Body of pancreas (tissue), 4 donors: ENCODE measurements around the gene TEP1.

Experiments
- POLR2A ChIP-seq, 3 donors: fragments of 450-650 bp; IDR thresholded peaks; one replicate each; pipeline ENCODE4 v1.6.1; 2016; ENCODE audit warnings: antibody characterized with exemption in 3 of 3, mild to moderate bottlenecking in 2 of 3
- TF ChIP-seq, protein P1 (sequence below), 7 experiments: fragments of 450-650 bp in 4 of 7; fragments of 200-600 bp in 3 of 7; sonication (generic) in 3 of 7; IDR thresholded peaks; one replicate each; pipeline ENCODE4 v1.5.1; 2016 to 2019; ENCODE audit warnings: antibody characterized with exemption in 7 of 7

DNA sequence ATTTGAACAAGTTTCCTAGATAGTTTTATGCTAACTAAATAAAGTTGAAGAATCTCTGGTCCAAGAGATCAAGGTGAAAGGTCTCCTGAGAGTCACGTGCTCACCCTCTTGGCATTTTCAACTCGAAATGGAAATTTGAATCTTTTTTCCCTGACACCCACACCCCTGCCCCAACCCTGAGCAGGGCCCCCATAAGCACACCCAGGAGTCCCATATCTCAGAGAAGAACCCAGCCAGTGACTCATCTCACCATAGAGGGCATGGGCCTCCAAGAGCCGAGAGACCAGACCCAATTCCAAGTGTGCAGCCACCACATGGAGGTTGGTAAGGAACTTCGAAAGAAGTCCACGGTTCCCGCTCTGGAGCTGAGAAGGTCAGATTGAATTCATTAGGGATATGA, 32.6 kb downstream of the TEP1 start:
- TF ChIP-seq, protein P1, sequence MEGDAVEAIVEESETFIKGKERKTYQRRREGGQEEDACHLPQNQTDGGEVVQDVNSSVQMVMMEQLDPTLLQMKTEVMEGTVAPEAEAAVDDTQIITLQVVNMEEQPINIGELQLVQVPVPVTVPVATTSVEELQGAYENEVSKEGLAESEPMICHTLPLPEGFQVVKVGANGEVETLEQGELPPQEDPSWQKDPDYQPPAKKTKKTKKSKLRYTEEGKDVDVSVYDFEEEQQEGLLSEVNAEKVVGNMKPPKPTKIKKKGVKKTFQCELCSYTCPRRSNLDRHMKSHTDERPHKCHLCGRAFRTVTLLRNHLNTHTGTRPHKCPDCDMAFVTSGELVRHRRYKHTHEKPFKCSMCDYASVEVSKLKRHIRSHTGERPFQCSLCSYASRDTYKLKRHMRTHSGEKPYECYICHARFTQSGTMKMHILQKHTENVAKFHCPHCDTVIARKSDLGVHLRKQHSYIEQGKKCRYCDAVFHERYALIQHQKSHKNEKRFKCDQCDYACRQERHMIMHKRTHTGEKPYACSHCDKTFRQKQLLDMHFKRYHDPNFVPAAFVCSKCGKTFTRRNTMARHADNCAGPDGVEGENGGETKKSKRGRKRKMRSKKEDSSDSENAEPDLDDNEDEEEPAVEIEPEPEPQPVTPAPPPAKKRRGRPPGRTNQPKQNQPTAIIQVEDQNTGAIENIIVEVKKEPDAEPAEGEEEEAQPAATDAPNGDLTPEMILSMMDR (IDR thresholded peaks at IDR 0.05), result no peak
- no peak for TF ChIP-seq POLR2A (IDR thresholded peaks at IDR 0.05)
